ENCODE results near the gene RIMOC1.
A peak's percentile ranks its signal among the peaks of the same experiment; 100 is the strongest.
"Not testable (repeated sequence)": the region's sequence is repeated elsewhere in the genome, so short reads cannot be mapped to it uniquely, and the experiment has no call there.

The RIMOC1 gene

GRCh38 chr5:41891066-41891707, 13.0 kb upstream of the RIMOC1 start:
- no peak for DNase-seq (ENCODE audit: low read depth)

GRCh38 chr5:41892031-41892430, 12.1 kb upstream of the RIMOC1 start:
- no peak for DNase-seq (ENCODE audit: low read depth)

GRCh38 chr5:41893074-41893851, 10.9 kb upstream of the RIMOC1 start:
- DNase-seq (ENCODE audit: low read depth), result no peak

GRCh38 chr5:41896230-41896629, 7.9 kb upstream of the RIMOC1 start:
- no peak for DNase-seq (ENCODE audit: low read depth)

- no peak for DNase-seq (ENCODE audit: low read depth)
Measured at GRCh38 chr5:41903382-41903891, 707 bp upstream of the RIMOC1 start.

GRCh38 chr5:41906151-41906550, 2.0 kb downstream of the RIMOC1 start:
- no peak for DNase-seq (ENCODE audit: low read depth)

GRCh38 chr5:41908374-41909079, 4.4 kb downstream of the RIMOC1 start:
- no peak for DNase-seq (ENCODE audit: low read depth)

- no peak for DNase-seq (ENCODE audit: low read depth)
Measured at GRCh38 chr5:41918105-41918504, 14.0 kb downstream of the RIMOC1 start.

GRCh38 chr5:41921166-41921565, 17.0 kb downstream of the RIMOC1 start:
- no peak for DNase-seq (ENCODE audit: low read depth)

GRCh38 chr5:41921874-41922273, 17.7 kb downstream of the RIMOC1 start:
- DNase-seq (ENCODE audit: low read depth), result no peak

- DNase-seq (ENCODE audit: low read depth), result no peak
Measured at GRCh38 chr5:41924526-41924871, 20.4 kb downstream of the RIMOC1 start.

GRCh38 chr5:41924872-41925554, 20.9 kb downstream of the RIMOC1 start, which contains the start of gene FBXO4:
Gene FBXO4 (plus strand): TSS chr5:41925281. CDS start chr5:41925310, 29 bp downstream.
- DNase-seq (ENCODE audit: low read depth), result peak; percentile 77

GRCh38 chr5:41925555-41925951, 21.4 kb downstream of the RIMOC1 start:
- DNase-seq (ENCODE audit: low read depth), result no peak

- DNase-seq (ENCODE audit: low read depth), result no peak
Measured at GRCh38 chr5:41927604-41928003, 23.5 kb downstream of the RIMOC1 start.

- no peak for DNase-seq (ENCODE audit: low read depth)
Measured at GRCh38 chr5:41929035-41929434, 24.9 kb downstream of the RIMOC1 start.

- no peak for DNase-seq (ENCODE audit: low read depth)
Measured at GRCh38 chr5:41932770-41933169, 28.6 kb downstream of the RIMOC1 start.

- DNase-seq (ENCODE audit: low read depth), result no peak
Measured at GRCh38 chr5:41935544-41935943, 31.4 kb downstream of the RIMOC1 start.

GRCh38 chr5:41940641-41941040, 36.5 kb downstream of the RIMOC1 start:
- DNase-seq (ENCODE audit: low read depth), result no peak

GRCh38 chr5:41945332-41945955, 41.3 kb downstream of the RIMOC1 start:
- not testable (repeated sequence) for DNase-seq (ENCODE audit: low read depth)

GRCh38 chr5:41951224-41951623, 47.1 kb downstream of the RIMOC1 start:
- no peak for DNase-seq (ENCODE audit: low read depth)

Measured in stimulated activated CD8-positive, alpha-beta memory T cell treated with anti-CD3 and anti-CD28 coated beads, Interleukin-12 subunit alpha, Interleukin-12 subunit beta, amount 100 ng/mL, for 4 hours (primary cell).